ENCODE results near the gene HNRNPM.

GRCh38 chr19:8462571-8462970, 17.8 kb downstream of the HNRNPM start:
- TF ChIP-seq CTCF (IDR thresholded peaks at IDR 0.05) = no peak
- no peak for TF ChIP-seq POLR2A (IDR thresholded peaks at IDR 0.05; ENCODE audit: low read depth)
- no peak for TF ChIP-seq EP300 (IDR thresholded peaks at IDR 0.05)

Measured in esophagus muscularis mucosa (tissue), 4 donors.